Esophagus (tissue), 2 donors: Measurements from ENCODE around the gene FSTL5. TPM values are rescaled to one million over a fixed set of nuclear protein-coding genes. Genes with fewer than 3 reads are reported as not detected.

ENCODE experiments used
- H3K27ac ChIP-seq, 2 donors: one replicate each; pipeline ENCODE4 v1.5.1; 2013; ENCODE audit warnings: low read depth in 2 of 2, mild to moderate bottlenecking in 2 of 2, inconsistent platforms in 1 of 2, low read length in 1 of 2, moderate library complexity in 1 of 2
- H3K27me3 ChIP-seq, 2 donors: one replicate each; pipeline ENCODE4 v1.6.1; 2013; ENCODE audit warnings: low read length in 2 of 2, control low read depth in 1 of 2, mild to moderate bottlenecking in 1 of 2; ENCODE audit not compliant: insufficient read depth in 2 of 2, control insufficient read depth in 1 of 2
- H3K36me3 ChIP-seq, 2 donors: one replicate each; pipeline ENCODE4 v1.6.1; 2013; ENCODE audit warnings: low read length in 1 of 2; ENCODE audit not compliant: control insufficient read depth in 2 of 2, insufficient read depth in 2 of 2
- H3K4me1 ChIP-seq, 2 donors: one replicate each; pipeline ENCODE4 v1.6.1; 2013; ENCODE audit warnings: low read length in 1 of 2; ENCODE audit not compliant: control insufficient read depth in 2 of 2, insufficient read depth in 2 of 2
- H3K4me3 ChIP-seq, 2 donors: one replicate each; pipeline ENCODE4 v1.5.1; 2013; ENCODE audit warnings: low read length in 2 of 2, mild to moderate bottlenecking in 2 of 2, low read depth in 1 of 2, moderate library complexity in 1 of 2
- H3K9me3 ChIP-seq, 2 donors: one replicate each; pipeline ENCODE4 v1.6.1; 2013; ENCODE audit warnings: mild to moderate bottlenecking in 2 of 2, low read depth in 1 of 2, low read length in 1 of 2, moderate library complexity in 1 of 2; ENCODE audit not compliant: control insufficient read depth in 2 of 2, insufficient read depth in 1 of 2
- WGBS, 2 donors: extraction: QIAGEN DNeasy Blood & Tissue Kit; methylation state at CpG; one replicate each; pipeline ENCODE4 v1.1.7; 2013; 5-methylcytosine and 5-hydroxymethylcytosine counted together
- polyA plus RNA-seq, 2 donors: library from polyadenylated mRNA; stranded (reverse); fragments of 200-250 nt; gene quantifications; one replicate each; pipeline ENCODE4 v1.2.3, GENCODE V29; 2013
- donor health status: healthy with polysubstance abuse.
- donor health status: Bipolar disorder and iron deficiency.

The FSTL5 gene
- polyA plus RNA-seq, 2 donors, result not detected

- 88 to 94% methylated on average over 2 of the region's 2 CpGs for WGBS, 2 donors
- H3K36me3 ChIP-seq, result no peaks in the 10 kb centered on the region
- H3K27me3 ChIP-seq, result no peaks in the 10 kb centered on the region
- no peaks in the 10 kb centered on the region for H3K4me1 ChIP-seq
- H3K9me3 ChIP-seq, result no peaks in the 10 kb centered on the region
- H3K27ac ChIP-seq, result no peak overlapping the region
- H3K4me3 ChIP-seq, result no peak overlapping the region
Observed at GRCh38 chr4:161438096-161438495, 725.7 kb downstream of the FSTL5 start.

- Histone ChIP-seq H3K4me3 (no peak overlapping the region), H3K27ac (no peak overlapping the region), H3K36me3 (no peaks in the 10 kb centered on the region), H3K27me3 (no peaks in the 10 kb centered on the region), H3K4me1 (no peaks in the 10 kb centered on the region), H3K9me3 (peaks cover 0 to 13% of the 10 kb centered on the region in 2 donors)
- 86 to 88% methylated on average over 13 of the region's 13 CpGs for WGBS, 2 donors
Observed at GRCh38 chr4:161428180-161428965, 735.4 kb downstream of the FSTL5 start.

DNA sequence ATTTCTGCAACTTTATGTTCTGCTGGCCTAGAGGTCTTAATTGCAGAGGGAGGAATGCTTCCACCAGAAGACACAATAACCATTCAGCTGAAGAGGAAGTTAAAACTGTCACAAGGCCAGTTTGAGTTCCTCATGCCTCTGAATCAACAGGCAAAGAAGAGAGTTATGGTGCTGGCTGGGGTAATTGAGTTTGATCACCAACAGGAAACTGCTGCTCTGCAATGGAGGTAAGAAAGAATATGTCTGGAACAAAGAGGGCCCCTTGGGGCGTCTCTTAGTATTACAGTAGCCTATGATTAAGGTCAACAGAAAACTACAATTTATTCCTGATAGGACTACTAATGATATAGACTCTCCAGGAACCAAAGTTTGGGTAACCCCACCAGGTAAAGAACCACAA, 744.0 kb downstream of the FSTL5 start:
- Histone ChIP-seq H3K9me3 (peaks cover 0 to 2% of the 10 kb centered on the region in 2 donors), H3K36me3 (no peaks in the 10 kb centered on the region), H3K27ac (no peak overlapping the region), H3K27me3 (no peaks in the 10 kb centered on the region), H3K4me3 (no peak overlapping the region), H3K4me1 (no peaks in the 10 kb centered on the region)
- 49 to 53% methylated on average over 1 of the region's 1 CpG for WGBS, 2 donors

- Histone ChIP-seq H3K9me3 (peaks cover 0 to 2% of the 10 kb centered on the region in 2 donors), H3K4me1 (no peaks in the 10 kb centered on the region), H3K4me3 (no peak overlapping the region), H3K27me3 (no peaks in the 10 kb centered on the region), H3K27ac (no peak overlapping the region), H3K36me3 (no peaks in the 10 kb centered on the region)
- 47 to 48% methylated on average over 1 of the region's 1 CpG for WGBS, 2 donors
Observed at GRCh38 chr4:161411901-161412300, 751.9 kb downstream of the FSTL5 start.

DNA sequence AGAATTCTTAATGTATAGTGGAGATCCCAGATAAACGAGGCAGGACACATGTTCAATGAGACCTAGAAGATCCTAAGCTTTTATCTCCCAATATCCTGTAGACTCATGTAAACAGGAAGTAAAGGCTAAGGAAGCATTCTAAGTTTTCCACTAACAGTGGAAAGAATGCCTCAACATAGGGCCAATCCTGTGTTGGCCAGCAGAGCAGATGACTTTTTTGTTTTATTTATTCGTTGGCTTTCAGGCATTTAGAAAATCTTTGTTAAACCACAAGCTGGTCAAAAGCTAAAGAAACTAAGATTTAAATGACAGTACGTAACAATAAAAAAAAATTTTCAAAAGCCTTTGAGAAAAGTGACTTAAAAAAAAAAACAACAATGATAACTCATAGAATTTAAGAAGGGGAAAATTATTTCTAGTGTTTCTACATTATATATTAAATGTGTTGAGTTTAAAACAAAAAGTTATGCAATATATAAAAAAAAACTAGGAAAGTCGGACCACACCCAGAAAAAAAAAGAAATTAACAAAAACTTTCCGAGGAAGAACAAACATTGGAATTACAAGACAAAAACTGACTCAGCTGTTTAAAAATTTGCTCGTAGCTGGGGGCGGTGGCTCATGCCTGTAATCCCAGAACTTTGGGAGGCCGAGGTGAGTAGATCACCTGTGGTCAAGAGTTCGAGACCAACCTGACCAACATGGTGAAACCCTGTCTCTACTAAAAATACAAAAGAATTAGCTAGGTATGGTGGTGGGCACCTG, 759.3 kb downstream of the FSTL5 start:
- Histone ChIP-seq H3K4me3 (no peak overlapping the region), H3K4me1 (no peaks in the 10 kb centered on the region), H3K27me3 (no peaks in the 10 kb centered on the region), H3K36me3 (no peaks in the 10 kb centered on the region), H3K27ac (no peak overlapping the region), H3K9me3 (peaks cover 0 to 6% of the 10 kb centered on the region in 2 donors)
- 68 to 74% methylated on average over 9 of the region's 9 CpGs for WGBS, 2 donors

- 67 to 74% methylated on average over 3 of the region's 3 CpGs for WGBS, 2 donors
- H3K4me1 ChIP-seq, result no peaks in the 10 kb centered on the region
- H3K36me3 ChIP-seq, result no peaks in the 10 kb centered on the region
- H3K4me3 ChIP-seq, result no peak overlapping the region
- H3K27me3 ChIP-seq, result no peaks in the 10 kb centered on the region
- no peak overlapping the region for H3K27ac ChIP-seq
- H3K9me3 ChIP-seq, result peaks cover 0 to 6% of the 10 kb centered on the region in 2 donors
Observed at GRCh38 chr4:161403781-161404180, 760.0 kb downstream of the FSTL5 start.

GRCh38 chr4:161393602-161394001, 770.2 kb downstream of the FSTL5 start:
- no peak overlapping the region for H3K27ac ChIP-seq
- H3K36me3 ChIP-seq, result no peaks in the 10 kb centered on the region
- no peaks in the 10 kb centered on the region for H3K4me1 ChIP-seq
- H3K4me3 ChIP-seq, result no peak overlapping the region
- peaks cover 0 to 2% of the 10 kb centered on the region in 2 donors for H3K9me3 ChIP-seq
- WGBS, 2 donors, result 78% methylated on average over 3 of the region's 3 CpGs
- H3K27me3 ChIP-seq, result no peaks in the 10 kb centered on the region

GRCh38 chr4:161382655-161383054, 781.1 kb downstream of the FSTL5 start:
- no peaks in the 10 kb centered on the region for H3K27me3 ChIP-seq
- 86 to 89% methylated on average over 6 of the region's 6 CpGs for WGBS, 2 donors

GRCh38 chr4:161376275-161376674, 787.5 kb downstream of the FSTL5 start:
- no peaks in the 10 kb centered on the region for H3K27me3 ChIP-seq
- H3K27ac ChIP-seq, result no peak overlapping the region

More at GRCh38 chr4:161382655-161383054, 781.1 kb downstream of the FSTL5 start:
- H3K36me3 ChIP-seq, result no peaks in the 10 kb centered on the region
- no peaks in the 10 kb centered on the region for H3K9me3 ChIP-seq
- no peak overlapping the region for H3K27ac ChIP-seq
- H3K4me3 ChIP-seq, result no peak overlapping the region
- no peaks in the 10 kb centered on the region for H3K4me1 ChIP-seq

More at GRCh38 chr4:161376275-161376674, 787.5 kb downstream of the FSTL5 start:
- Histone ChIP-seq H3K4me1 (no peaks in the 10 kb centered on the region), H3K9me3 (no peaks in the 10 kb centered on the region), H3K4me3 (no peak overlapping the region), H3K36me3 (no peaks in the 10 kb centered on the region)
